Fibroblast of pulmonary artery (primary cell): ENCODE data around the gene DCXR.

Experiments
- DNase-seq: peaks from one replicate; pipeline ENCODE4 v3.0.0-alpha.2; 2010; ENCODE audit warnings: low read depth
- H3K4me3 ChIP-seq: replicated peaks from 2 replicates; pipeline ENCODE4 v1.5.1; 2011; ENCODE audit warnings: low read depth, mild to moderate bottlenecking, control low read depth, low read length, moderate library complexity
- CTCF ChIP-seq: IDR thresholded peaks from 2 replicates; pipeline ENCODE4 v1.5.1; 2011; ENCODE audit warnings: mild to moderate bottlenecking, control low read depth, low read length, inconsistent platforms; ENCODE audit errors: missing control alignments

DCXR gene

GRCh38 chr17:82030470-82031302 is 6.8 kb downstream of the DCXR start:
- peak; percentile 89 for DNase-seq
- TF ChIP-seq CTCF: peak; percentile 71
- H3K4me3 ChIP-seq: peak overlapping the region; percentile 53

GRCh38 chr17:82029990-82030469 is 7.5 kb downstream of the DCXR start:
- DNase-seq: no peak
- H3K4me3 ChIP-seq: no peak overlapping the region
- no peak for TF ChIP-seq CTCF

GRCh38 chr17:82029391-82029790 is 8.1 kb downstream of the DCXR start:
- H3K4me3 ChIP-seq: no peak overlapping the region
- DNase-seq: no peak
- no peak for TF ChIP-seq CTCF

GRCh38 chr17:82028966-82029365 is 8.5 kb downstream of the DCXR start:
- no peak overlapping the region for H3K4me3 ChIP-seq
- no peak for DNase-seq
- no peak for TF ChIP-seq CTCF

GRCh38 chr17:82028246-82028645 is 9.3 kb downstream of the DCXR start:
- TF ChIP-seq CTCF: no peak
- no peak for DNase-seq
- no peak overlapping the region for H3K4me3 ChIP-seq

- no peak for TF ChIP-seq CTCF
- H3K4me3 ChIP-seq: no peak overlapping the region
- no peak for DNase-seq
Observed at GRCh38 chr17:82025401-82026107, 11.9 kb downstream of the DCXR start.
